K562 (cell line): ENCODE results near the gene NPAS2. TPM values are rescaled to one million over a fixed set of nuclear protein-coding genes. Genes with fewer than 3 reads are reported as not detected.

ENCODE experiments used
- ATAC-seq: fragments of 200-7000 bp; cut with Tn5 transposase; 3 replicates; pipeline ENCODE4 v1.9.1; 2020; ENCODE audit warnings: moderate library complexity
- BruUV-seq: library from RNA; stranded (reverse); fragments of 400-500 nt; replicated peaks from 2 replicates; lab custom pipeline; 2021; lab: Mats Ljungman, UMichigan
- CTCF ChIA-PET: fragments of 300-600 bp; formaldehyde crosslinking; extraction: SDS; loops from one replicate; lab custom pipeline; 2021; ENCODE audit warnings: low intra/inter-chr PET ratio; lab: Yijun Ruan, JAX
- POLR2A ChIA-PET: fragments of 300-600, 350-650 bp; sonication (Branson Sonifier 250); formaldehyde crosslinking; extraction: SDS; loops from one replicate; lab custom pipeline; 2021; ENCODE audit warnings: antibody characterized with exemption, inconsistent platforms; lab: Yijun Ruan, JAX
- DNase-seq, 4 experiments: peaks; one replicate each; pipeline versions ENCODE4 v3.0.0 to v3.0.0-alpha.2; 2011 to 2018; ENCODE audit warnings: low spot score in 3 of 4, mixed read lengths in 3 of 4; ENCODE audit errors: extremely low read depth in 1 of 4
- FAIRE-seq: peaks from 2 replicates; lab custom pipeline; 2011; peaks lifted over from hg19 to GRCh38; lab: Jason Lieb, UNC
- H2AFZ ChIP-seq: 2 replicates; pipeline ENCODE4 v1.6.0; 2011; ENCODE audit warnings: low read depth, low read length, control low read depth, inconsistent platforms
- H3K27ac ChIP-seq: fragments of 200-600 bp; 3 replicates; pipeline ENCODE4 v1.8.0; 2011; ENCODE audit warnings: low read depth, mild to moderate bottlenecking, control low read depth, inconsistent platforms, low read length, moderate library complexity, mixed read lengths; ENCODE audit errors: extremely low read depth
- H3K27me3 ChIP-seq, 2 experiments: fragments of 300-600 bp in 1 of 2; 2 replicates in 1 of 2; 3 replicates in 1 of 2; pipeline versions ENCODE4 v1.6.0 to v1.8.0; 2011; ENCODE audit warnings: inconsistent platforms in 2 of 2, low read length in 2 of 2, mild to moderate bottlenecking in 1 of 2, mixed read lengths in 1 of 2, moderate library complexity in 1 of 2; ENCODE audit not compliant: control insufficient read depth in 2 of 2, insufficient read depth in 2 of 2
- H3K36me3 ChIP-seq: fragments of 300-600 bp; 3 replicates; pipeline ENCODE4 v1.8.0; 2011; ENCODE audit warnings: mild to moderate bottlenecking, low read length, inconsistent platforms; ENCODE audit not compliant: control insufficient read depth, insufficient read depth
- H3K4me1 ChIP-seq, 2 experiments: fragments of 200-600 bp in 1 of 2; replicated peaks in 1 of 2; 2 replicates in 1 of 2; 3 replicates in 1 of 2; pipeline versions ENCODE4 v1.5.1 to v1.8.0; 2011; ENCODE audit warnings: inconsistent platforms in 2 of 2, low read length in 2 of 2, mild to moderate bottlenecking in 1 of 2, mixed read lengths in 1 of 2, moderate library complexity in 1 of 2; ENCODE audit not compliant: control insufficient read depth in 2 of 2, insufficient read depth in 2 of 2
- H3K4me2 ChIP-seq: 2 replicates; pipeline ENCODE4 v1.6.1; 2011; ENCODE audit warnings: low read length, control low read depth, inconsistent platforms, mixed read lengths; ENCODE audit not compliant: insufficient read depth
- H3K4me3 ChIP-seq: fragments of 200-600 bp; sonication (generic), shearing (Covaris generic); 2 replicates; pipeline ENCODE4 v1.5.1; 2016; ENCODE audit warnings: control low read depth, inconsistent platforms
- H3K79me2 ChIP-seq: fragments of 200-600 bp; 3 replicates; pipeline ENCODE4 v1.8.0; 2011; ENCODE audit warnings: low read length, inconsistent platforms; ENCODE audit not compliant: control insufficient read depth, insufficient read depth
- H3K9ac ChIP-seq, 2 experiments: 2 replicates each; pipeline versions ENCODE4 v1.6.0 to v1.6.1; 2011; ENCODE audit warnings: low read depth in 2 of 2, low read length in 2 of 2, control low read depth in 1 of 2, inconsistent platforms in 1 of 2, mild to moderate bottlenecking in 1 of 2, mixed read lengths in 1 of 2; ENCODE audit not compliant: insufficient read depth in 1 of 2
- H3K9me1 ChIP-seq: one replicate; pipeline ENCODE4 v1.6.0; 2011; ENCODE audit warnings: inconsistent platforms, mild to moderate bottlenecking, low read length, moderate library complexity; ENCODE audit not compliant: control insufficient read depth, insufficient read depth
- H3K9me3 ChIP-seq: replicated peaks from 2 replicates; pipeline ENCODE4 v1.5.1; 2011; ENCODE audit warnings: low read depth, low read length, inconsistent platforms; ENCODE audit not compliant: control insufficient read depth, insufficient read depth
- H4K20me1 ChIP-seq: replicated peaks from 2 replicates; pipeline ENCODE4 v1.6.1; 2011; ENCODE audit warnings: low read length, inconsistent platforms, mixed read lengths; ENCODE audit not compliant: control insufficient read depth, insufficient read depth
- BRD4 ChIP-seq: fragments of 200-600 bp; sonication (generic); IDR thresholded peaks from 2 replicates; pipeline ENCODE4 v1.6.1; 2017; ENCODE audit warnings: inconsistent platforms
- HDAC1 ChIP-seq, 2 experiments: fragments of 450-650 bp; IDR thresholded peaks; 2 replicates each; pipeline ENCODE4 v1.6.1; 2016 to 2017; ENCODE audit warnings: inconsistent platforms in 1 of 2, mild to moderate bottlenecking in 1 of 2, moderate library complexity in 1 of 2
- KAT8 ChIP-seq: fragments of 450-650 bp; IDR thresholded peaks from 2 replicates; pipeline ENCODE4 v1.6.1; 2016; ENCODE audit warnings: low read depth, mild to moderate bottlenecking
- NELFE ChIP-seq: IDR thresholded peaks from 2 replicates; pipeline ENCODE4 v1.6.1; 2011; ENCODE audit warnings: mild to moderate bottlenecking; ENCODE audit not compliant: insufficient read depth, insufficient read length
- NRF1 ChIP-seq, 2 experiments: fragments of 450-650 bp; IDR thresholded peaks in 1 of 2; conservative IDR thresholded peaks in 1 of 2; 2 replicates each; pipeline ENCODE4 v1.6.1; 2014; ENCODE audit warnings: mild to moderate bottlenecking in 2 of 2
- NUFIP1 ChIP-seq: fragments of 450-650 bp; IDR thresholded peaks from 2 replicates; pipeline ENCODE4 v1.6.1; 2018; ENCODE audit not compliant: partially characterized antibody
- PHF20 ChIP-seq: fragments of 450-650 bp; IDR thresholded peaks from 2 replicates; pipeline ENCODE4 v1.6.1; 2018; ENCODE audit not compliant: partially characterized antibody
- RBBP5 ChIP-seq: fragments of 200-600 bp; sonication (generic); IDR thresholded peaks from 2 replicates; pipeline ENCODE4 v1.6.1; 2012; ENCODE audit warnings: borderline replicate concordance, mild to moderate bottlenecking, low read length, control low read depth, inconsistent platforms; ENCODE audit not compliant: insufficient read depth, poor library complexity, severe bottlenecking
- SIN3A ChIP-seq, 2 experiments: fragments of 150-350 bp in 1 of 2; IDR thresholded peaks; 2 replicates each; pipeline ENCODE4 v1.6.1; 2011 to 2016; ENCODE audit warnings: borderline replicate concordance in 2 of 2, low read depth in 2 of 2, low read length in 2 of 2, mild to moderate bottlenecking in 2 of 2, moderate library complexity in 2 of 2; ENCODE audit not compliant: control insufficient read depth in 1 of 2
- SP1 ChIP-seq: sonication (generic); formaldehyde crosslinking; IDR thresholded peaks from 2 replicates; pipeline ENCODE4 v1.8.1; 2022; ENCODE audit warnings: mild to moderate bottlenecking, missing genetic modification reagents
- TAL1 ChIP-seq: fragments of 450-650 bp; IDR thresholded peaks from 2 replicates; pipeline ENCODE4 v1.6.1; 2016; ENCODE audit warnings: mild to moderate bottlenecking
- TRIM24 ChIP-seq, 2 experiments: fragments of 450-650 bp; IDR thresholded peaks; 2 replicates each; pipeline ENCODE4 v1.6.1; 2016
- TRIM25 ChIP-seq: fragments of 450-650 bp; IDR thresholded peaks from 2 replicates; pipeline ENCODE4 v1.7.0; 2016; ENCODE audit warnings: borderline replicate concordance
- ZNF174 ChIP-seq: fragments of 250-450 bp; sonication (Bioruptor Pico); IDR thresholded peaks from 2 replicates; pipeline ENCODE4 v1.4.0; 2020; ENCODE audit warnings: mild to moderate bottlenecking
- ZNF212 ChIP-seq: fragments of 450-650 bp; formaldehyde crosslinking; IDR thresholded peaks from 2 replicates; pipeline ENCODE4 v1.4.0; 2020; ENCODE audit warnings: mild to moderate bottlenecking
- ZNF444 ChIP-seq: fragments of 250-450 bp; sonication (Bioruptor Pico); IDR thresholded peaks from 2 replicates; pipeline ENCODE4 v1.4.0; 2020; ENCODE audit warnings: mild to moderate bottlenecking, moderate library complexity
- ZNF740 ChIP-seq, 3 experiments: fragments of 200-800 bp in 1 of 3; sonication (Bioruptor generic) in 1 of 3; sonication (generic) in 1 of 3; formaldehyde crosslinking in 1 of 3; IDR thresholded peaks; 2 replicates each; pipeline versions ENCODE4 v1.6.1 to v1.8.0; 2016 to 2022; ENCODE audit warnings: mild to moderate bottlenecking in 2 of 3, missing compliant biosample characterization in 2 of 3, missing genetic modification characterization in 2 of 3, missing genetic modification reagents in 1 of 3
- WGBS: fragments of 100-300 bp; shearing (Covaris generic); methylation state at CpG from one replicate; pipeline ENCODE4 v1.1.6; 2016; ENCODE audit warnings: low coverage, mixed read lengths; ENCODE audit not compliant: insufficient coverage; ENCODE audit errors: missing lambda C conversion rate; 5-methylcytosine and 5-hydroxymethylcytosine counted together
- in situ Hi-C: fragments of 300-500 bp; cut with MboI; formaldehyde crosslinking; loops from 4 replicates; pipeline ENCODE4 v1.15.0; 2018; ENCODE audit warnings: inconsistent platforms, mixed read lengths
- intact Hi-C: fragments of 100-400 bp; cut with micrococcal nuclease; formaldehyde crosslinking; loops from 2 replicates; pipeline ENCODE4 v1.14.2; 2022
- polyA plus RNA-seq, 8 experiments: library from polyadenylated mRNA; depleted of rRNA in 4 of 8; stranded (reverse) in 5 of 8; unstranded in 3 of 8; fragments of >200 nt; fragmentation: Nextera tagmentation in 2 of 8; fragmentation: Illumina TruSeq in 1 of 8; extraction: Ambion mirVana in 2 of 8; extraction: Trizol in 1 of 8; gene quantifications; 2 replicates each; pipeline versions ENCODE4 v1.2.1 to v1.2.3, GENCODE V29; 2011 to 2014; ENCODE audit warnings: inconsistent platforms in 1 of 8, missing spikeins in 1 of 8
- total RNA-seq, 7 experiments: library from RNA; depleted of rRNA in 6 of 7; stranded (reverse); fragments of >200 nt in 6 of 7; fragmentation: Illumina TruSeq in 2 of 7; extraction: Trizol in 2 of 7; gene quantifications; 2 replicates each; pipeline versions ENCODE4 v1.2.1 to v1.2.3, GENCODE V29; 2011 to 2021; ENCODE audit warnings: low replicate concordance in 1 of 7
- TF ChIP-seq, protein P1 (sequence below): fragments of 200-800 bp; sonication (Bioruptor generic); IDR thresholded peaks from 2 replicates; pipeline ENCODE4 v1.6.1; 2017; ENCODE audit warnings: missing genetic modification characterization, missing compliant biosample characterization

The NPAS2 gene
- total and polyA plus RNA-seq, 9 of the 15 experiments (the other 6 are each of a cell fraction or from before 2014, with no cell fraction given): 0.06 to 0.29 (median 0.07) TPM; not detected in 5

- Histone ChIP-seq H4K20me1 (peaks cover 25% of the 10 kb centered on the region; the same call in 1 of the 2 replicates), H3K9me3 (no peaks in the 10 kb centered on the region), H3K9me1 (no peaks in the 10 kb centered on the region), H3K4me3 (peak overlapping the region; percentile 86), H3K36me3 (peaks cover 53% of the 10 kb centered on the region), H3K4me2 (peak overlapping the region; percentile 94), H3K27me3 (no peaks in the 10 kb centered on the region), H3K4me1 (peaks cover 18% of the 10 kb centered on the region in 2 experiments; a peak in 4 of 5 replicates), H3K27ac (peak overlapping the region; percentile 85), H2AFZ (peak overlapping the region; percentile 54), H3K9ac (peak overlapping the region; percentile 83 to 99), H3K79me2 (peaks cover 54% of the 10 kb centered on the region)
- in situ Hi-C loops: no loop called here
- intact Hi-C loops: no loop called here
- POLR2A ChIA-PET: interaction anchor here (0.5 to 2.5 kb wide), 24 partner anchors 10 to 943 kb away, joined by 3 to 17 read pairs (median 3); partner anchors contain the start of genes MAP4K4 and RNF149
- peak; percentile 37 for ATAC-seq
- 0% methylated on average over 26 of the region's 26 CpGs for WGBS
- TSS peak; percentile 53 for BruUV-seq
- peak; percentile 22 to 30 (median 28) for DNase-seq
- peak; percentile 55 for FAIRE-seq
- CTCF ChIA-PET: no interaction called here
- TF ChIP-seq RBBP5: peak; percentile 80
- no peak for TF ChIP-seq NRF1 (conservative IDR thresholded peaks at IDR 0.05 in 1 of 2, IDR thresholded peaks at IDR 0.05 in 1 of 2)
- TF ChIP-seq NELFE: no peak
- TF ChIP-seq TAL1: no peak
- no peak for TF ChIP-seq ZNF444
- TF ChIP-seq SIN3A (IDR thresholded peaks at IDR 0.05; ENCODE audit: borderline replicate concordance in 2 of 2, control insufficient read depth in 1 of 2, low read depth in 2 of 2, low read length in 2 of 2): peak in 1 of 2 experiments; percentile 5; a peak in 1 of 4 replicates
- 0 out of 4 replicates have a peak, but pooled peaks of 1 of the 2 experiments have one; percentile 1 for TF ChIP-seq HDAC1 (IDR thresholded peaks at IDR 0.05)
- no peak for TF ChIP-seq TRIM25
- 0 out of 2 replicates have a peak, but pooled peaks have one; percentile 26 for TF ChIP-seq ZNF212 (CRISPR knock-in tag)
- TF ChIP-seq PHF20: no peak
- no peak for TF ChIP-seq TRIM24 (IDR thresholded peaks at IDR 0.05)
- no peak for TF ChIP-seq ZNF740 (CRISPR knock-in tag; IDR thresholded peaks at IDR 0.05)
- TF ChIP-seq ZNF740 (tag; IDR thresholded peaks at IDR 0.05): no peak
- no peak for TF ChIP-seq ZNF174 (CRISPR knock-in tag)
- TF ChIP-seq SP1 (CRISPR knock-in tag): no peak
- peak; percentile 65 for TF ChIP-seq BRD4
- no peak for TF ChIP-seq KAT8
- TF ChIP-seq NUFIP1: no peak
- TF ChIP-seq, protein P1, sequence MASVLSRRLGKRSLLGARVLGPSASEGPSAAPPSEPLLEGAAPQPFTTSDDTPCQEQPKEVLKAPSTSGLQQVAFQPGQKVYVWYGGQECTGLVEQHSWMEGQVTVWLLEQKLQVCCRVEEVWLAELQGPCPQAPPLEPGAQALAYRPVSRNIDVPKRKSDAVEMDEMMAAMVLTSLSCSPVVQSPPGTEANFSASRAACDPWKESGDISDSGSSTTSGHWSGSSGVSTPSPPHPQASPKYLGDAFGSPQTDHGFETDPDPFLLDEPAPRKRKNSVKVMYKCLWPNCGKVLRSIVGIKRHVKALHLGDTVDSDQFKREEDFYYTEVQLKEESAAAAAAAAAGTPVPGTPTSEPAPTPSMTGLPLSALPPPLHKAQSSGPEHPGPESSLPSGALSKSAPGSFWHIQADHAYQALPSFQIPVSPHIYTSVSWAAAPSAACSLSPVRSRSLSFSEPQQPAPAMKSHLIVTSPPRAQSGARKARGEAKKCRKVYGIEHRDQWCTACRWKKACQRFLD (CRISPR knock-in tag): 0 out of 2 replicates have a peak, but pooled peaks have one; percentile 46
Measured at GRCh38 chr2:101002562-101003277, 182.8 kb downstream of the NPAS2 start.
